D341Med (cell line): ENCODE data around the gene KLK6.

Source experiments
- DNase-seq: peaks from one replicate; pipeline ENCODE4 v3.0.0; 2012; ENCODE audit warnings: low spot score

Gene KLK6

GRCh38 chr19:50910722-50911121 is 58.7 kb downstream of the KLK6 start:
- no peak for DNase-seq

DNA sequence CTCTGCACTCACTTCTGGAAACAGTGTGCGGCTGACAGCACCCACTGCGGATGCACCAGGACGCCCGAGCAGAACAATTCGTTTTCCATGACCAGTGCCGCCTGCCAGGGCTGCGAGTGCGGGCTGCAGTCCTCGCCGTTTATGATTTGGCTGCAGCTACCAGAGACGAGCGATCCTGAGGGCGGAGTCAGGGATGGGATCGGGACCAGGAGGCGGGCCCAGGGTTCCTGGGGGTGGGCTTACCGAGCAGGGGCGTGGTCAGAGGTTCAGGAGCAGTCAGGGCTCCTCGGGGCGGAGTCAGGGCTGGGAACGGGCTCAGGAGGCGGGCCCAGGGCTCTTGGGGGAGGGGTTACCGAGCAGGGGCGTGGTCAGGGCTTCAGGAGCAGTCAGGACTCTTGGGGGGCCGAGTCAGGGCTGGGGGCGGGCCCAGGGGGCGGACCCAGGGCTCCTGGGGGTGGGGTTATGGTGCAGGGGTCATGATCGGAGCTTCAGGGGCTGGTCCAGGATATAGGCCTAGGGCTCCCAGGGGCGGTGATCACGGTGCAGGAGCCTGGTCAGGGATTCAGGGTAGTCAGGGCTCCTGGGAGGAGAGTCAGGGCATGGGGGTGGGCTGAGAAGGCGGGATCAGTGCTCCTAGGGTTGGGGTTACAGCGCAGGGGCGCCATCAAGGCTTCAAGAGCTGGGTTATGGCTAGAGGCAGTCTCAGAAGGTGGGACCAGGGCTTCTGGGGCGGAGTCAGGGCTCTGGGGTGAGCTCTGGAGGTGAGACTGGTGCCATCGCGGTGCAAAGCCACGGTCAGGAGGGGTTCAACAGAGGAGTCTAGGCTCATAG is 59.9 kb downstream of the KLK6 start:
- peak; percentile 72 for DNase-seq
